Fibroblast of the aortic adventitia (primary cell): ENCODE results near the gene CARD10. TPM values are rescaled to one million over a fixed set of nuclear protein-coding genes. Genes with fewer than 3 reads are reported as not detected.
A peak's percentile ranks its signal among the peaks of the same experiment; 100 is the strongest.
"Not testable (repeated sequence)": the region's sequence is repeated elsewhere in the genome, so short reads cannot be mapped to it uniquely, and the experiment has no call there.

Experiments used
- DNase-seq: peaks from one replicate; pipeline ENCODE4 v3.0.0-alpha.2; 2010; ENCODE audit warnings: low read depth
- H3K4me3 ChIP-seq: 2 replicates; pipeline ENCODE4 v1.5.1; 2011; ENCODE audit warnings: low read depth, mild to moderate bottlenecking, control low read depth, low read length, moderate library complexity
- total RNA-seq: library from RNA; depleted of rRNA; stranded (reverse); fragments of >200 nt; gene quantifications from 2 replicates; pipeline ENCODE4 v1.2.3, GENCODE V29; 2012; ENCODE audit warnings: low replicate concordance
- TF ChIP-seq, protein P1 (sequence below): IDR thresholded peaks from 2 replicates; pipeline ENCODE4 v1.5.1; 2011; ENCODE audit warnings: mild to moderate bottlenecking, low read length, control low read depth, inconsistent platforms; ENCODE audit not compliant: insufficient read depth

The CARD10 gene
- total RNA-seq, 1 donor, result 13.1 TPM

- DNase-seq, result no peak
- TF ChIP-seq, protein P1, sequence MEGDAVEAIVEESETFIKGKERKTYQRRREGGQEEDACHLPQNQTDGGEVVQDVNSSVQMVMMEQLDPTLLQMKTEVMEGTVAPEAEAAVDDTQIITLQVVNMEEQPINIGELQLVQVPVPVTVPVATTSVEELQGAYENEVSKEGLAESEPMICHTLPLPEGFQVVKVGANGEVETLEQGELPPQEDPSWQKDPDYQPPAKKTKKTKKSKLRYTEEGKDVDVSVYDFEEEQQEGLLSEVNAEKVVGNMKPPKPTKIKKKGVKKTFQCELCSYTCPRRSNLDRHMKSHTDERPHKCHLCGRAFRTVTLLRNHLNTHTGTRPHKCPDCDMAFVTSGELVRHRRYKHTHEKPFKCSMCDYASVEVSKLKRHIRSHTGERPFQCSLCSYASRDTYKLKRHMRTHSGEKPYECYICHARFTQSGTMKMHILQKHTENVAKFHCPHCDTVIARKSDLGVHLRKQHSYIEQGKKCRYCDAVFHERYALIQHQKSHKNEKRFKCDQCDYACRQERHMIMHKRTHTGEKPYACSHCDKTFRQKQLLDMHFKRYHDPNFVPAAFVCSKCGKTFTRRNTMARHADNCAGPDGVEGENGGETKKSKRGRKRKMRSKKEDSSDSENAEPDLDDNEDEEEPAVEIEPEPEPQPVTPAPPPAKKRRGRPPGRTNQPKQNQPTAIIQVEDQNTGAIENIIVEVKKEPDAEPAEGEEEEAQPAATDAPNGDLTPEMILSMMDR, result no peak
- no peak overlapping the region for H3K4me3 ChIP-seq
These were observed 15.9 kb upstream of the CARD10 start for GRCh38 chr22:37535159-37535558.

DNA sequence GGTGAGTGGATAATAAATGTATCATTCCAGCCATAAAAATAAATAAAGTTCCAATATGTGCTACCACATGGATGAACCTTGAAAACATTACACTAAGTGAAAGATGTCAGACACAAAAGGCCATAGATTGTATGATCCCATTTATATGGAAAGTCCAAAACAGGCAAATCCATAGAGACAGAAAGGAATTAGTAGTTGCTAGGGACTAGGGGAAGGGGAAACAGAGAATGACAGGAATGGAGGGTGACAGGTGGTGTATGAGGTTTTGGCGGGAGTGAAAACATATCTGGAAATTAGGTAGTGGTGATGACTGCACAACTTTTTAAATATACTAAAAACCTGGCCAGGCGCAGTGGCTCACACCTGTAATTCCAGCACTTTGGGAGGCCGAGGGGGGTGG lies 15.2 kb upstream of the CARD10 start:
- no peak for DNase-seq
- H3K4me3 ChIP-seq, result no peak overlapping the region
- TF ChIP-seq, protein P1, result no peak

DNA sequence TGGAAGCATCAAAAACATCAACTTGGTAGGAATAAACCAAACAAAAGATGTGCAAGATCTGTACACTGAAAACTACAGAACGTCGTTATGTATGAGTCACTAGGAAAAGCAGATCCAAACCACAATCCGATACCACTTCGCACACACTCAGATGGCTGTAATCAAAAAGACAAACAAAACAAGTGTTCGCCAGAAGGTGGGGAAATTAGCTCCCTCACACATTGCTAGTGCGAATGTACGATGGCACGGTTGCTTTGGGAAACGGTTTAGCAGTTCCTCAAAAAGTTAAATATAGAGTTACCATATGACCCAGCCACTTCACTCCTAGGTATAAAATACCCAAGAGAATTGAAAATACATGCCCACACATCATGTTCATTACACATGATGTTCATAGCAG lies 14.8 kb upstream of the CARD10 start:
- DNase-seq, result peak; percentile 87
- TF ChIP-seq, protein P1, result no peak

DNA sequence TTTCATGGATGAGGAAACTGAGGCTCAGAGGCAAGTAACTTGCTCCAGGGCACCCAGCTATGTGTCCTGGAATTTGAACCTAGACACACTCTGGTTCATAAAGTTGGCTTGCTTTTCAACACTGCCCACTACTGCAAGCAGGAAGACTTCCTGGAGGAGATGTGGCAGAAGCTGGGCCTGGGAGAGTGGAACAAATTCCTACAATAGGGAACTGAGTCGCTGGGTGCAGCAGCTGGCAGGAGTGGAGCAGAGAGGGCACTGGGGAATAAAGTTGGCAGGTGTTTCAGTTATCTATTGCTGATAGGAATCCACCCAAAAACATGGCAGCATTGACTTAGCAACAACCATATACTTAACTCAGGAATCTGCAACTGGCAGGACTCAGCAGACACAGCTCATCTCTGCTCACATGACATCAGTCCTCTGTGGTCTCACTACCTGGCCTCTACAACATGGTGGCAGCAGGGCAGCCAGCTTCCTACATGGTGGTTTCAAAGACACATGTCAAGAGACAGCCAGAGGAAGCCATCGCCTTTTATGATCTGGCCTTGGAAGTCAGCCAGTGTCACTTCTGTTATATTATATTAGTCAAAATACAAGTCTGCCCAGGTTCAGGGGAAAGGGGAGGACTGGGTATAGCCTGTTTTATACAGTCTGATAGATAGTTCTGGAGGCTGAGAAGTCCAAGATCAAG lies 10.6 kb upstream of the CARD10 start:
- TF ChIP-seq, protein P1, result no peak
- no peak for DNase-seq
- no peak overlapping the region for H3K4me3 ChIP-seq

More for the DNA sequence above, 14.8 kb upstream of the CARD10 start:
- no peak overlapping the region for H3K4me3 ChIP-seq

- H3K4me3 ChIP-seq, DNase-seq: not testable (repeated sequence)
These were observed 8.7 kb upstream of the CARD10 start for GRCh38 chr22:37527952-37528351.

- not testable (repeated sequence) for DNase-seq, H3K4me3 ChIP-seq
These were observed 8.0 kb upstream of the CARD10 start for GRCh38 chr22:37527081-37527752.

DNA sequence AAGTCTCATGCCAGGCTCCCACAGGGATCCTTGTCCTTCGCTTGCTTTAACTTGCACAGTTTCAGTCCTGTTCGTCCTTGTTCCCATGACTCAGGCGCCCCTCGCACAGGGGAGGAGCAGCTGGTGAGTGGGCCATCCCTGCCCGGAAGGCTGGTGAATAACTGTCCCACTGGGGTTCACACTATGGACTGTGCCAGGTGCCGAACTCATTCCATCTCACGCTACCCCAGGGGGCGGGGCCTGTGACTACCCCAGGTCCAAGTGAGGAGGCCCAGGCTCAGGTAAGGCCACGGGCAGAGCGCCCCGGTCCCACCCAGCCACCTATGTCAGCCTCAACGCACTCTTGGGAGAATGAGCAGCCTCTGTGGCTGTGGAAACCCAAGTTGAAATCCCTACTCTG lies 7.2 kb upstream of the CARD10 start:
- DNase-seq, result peak; percentile 59
- TF ChIP-seq, protein P1, result no peak
- no peak overlapping the region for H3K4me3 ChIP-seq
